HuH-7.5 (cell line): ENCODE results near the gene ZYX.
"Not testable (repeated sequence)": the region's sequence is repeated elsewhere in the genome, so short reads cannot be mapped to it uniquely, and the experiment has no call there.

Experiments
- DNase-seq: peaks from one replicate; pipeline ENCODE4 v3.0.0; 2011; ENCODE audit warnings: low spot score

Gene ZYX

GRCh38 chr7:143418681-143419458 lies 37.7 kb downstream of the ZYX start:
- no peak for DNase-seq

GRCh38 chr7:143419880-143420279 lies 38.7 kb downstream of the ZYX start:
- DNase-seq = no peak

GRCh38 chr7:143420624-143421023 lies 39.5 kb downstream of the ZYX start:
- DNase-seq = not testable (repeated sequence)

GRCh38 chr7:143422033-143422432 lies 40.9 kb downstream of the ZYX start:
- no peak for DNase-seq

GRCh38 chr7:143424476-143424875 lies 43.3 kb downstream of the ZYX start:
- not testable (repeated sequence) for DNase-seq

- DNase-seq = no peak
Observed at GRCh38 chr7:143426479-143427142, 45.5 kb downstream of the ZYX start.

- no peak for DNase-seq
Observed at GRCh38 chr7:143429770-143430698, 48.9 kb downstream of the ZYX start.

- no peak for DNase-seq
Observed at GRCh38 chr7:143431109-143431508, 50.0 kb downstream of the ZYX start.

- no peak for DNase-seq
Observed at GRCh38 chr7:143433759-143434158, 52.6 kb downstream of the ZYX start.

- no peak for DNase-seq
Observed at GRCh38 chr7:143434660-143435059, 53.5 kb downstream of the ZYX start.

GRCh38 chr7:143435266-143435665 lies 54.1 kb downstream of the ZYX start:
- DNase-seq = no peak

GRCh38 chr7:143436325-143436946 lies 55.3 kb downstream of the ZYX start:
- DNase-seq = no peak

GRCh38 chr7:143437578-143437977 lies 56.4 kb downstream of the ZYX start:
- no peak for DNase-seq

- DNase-seq = no peak
Observed at GRCh38 chr7:143439866-143440265, 58.7 kb downstream of the ZYX start.
